H9 (cell line): ENCODE results near the gene GAS2. TPM values are rescaled to one million over a fixed set of nuclear protein-coding genes. Genes with fewer than 3 reads are reported as not detected.

ENCODE experiments used
- DNase-seq: peaks from one replicate; pipeline ENCODE4 v3.0.0-alpha.2; 2017
- H2AFZ ChIP-seq: one replicate; pipeline ENCODE4 v1.6.1; 2013; ENCODE audit warnings: mild to moderate bottlenecking, low read length, control low read depth, moderate library complexity
- H2AK5ac ChIP-seq: 2 replicates; pipeline ENCODE4 v1.6.1; 2013; ENCODE audit warnings: low read length, control low read depth, mixed read lengths; ENCODE audit not compliant: insufficient read length
- H2BK120ac ChIP-seq: one replicate; pipeline ENCODE4 v1.6.1; 2013; ENCODE audit warnings: low read depth, mild to moderate bottlenecking, low read length, control low read depth, inconsistent platforms; ENCODE audit not compliant: poor library complexity, severe bottlenecking
- H2BK12ac ChIP-seq: 2 replicates; pipeline ENCODE4 v1.6.1; 2013; ENCODE audit warnings: low read length, control low read depth, mixed read lengths, low read depth; ENCODE audit not compliant: insufficient read length
- H2BK15ac ChIP-seq: 2 replicates; pipeline ENCODE4 v1.6.1; 2013; ENCODE audit warnings: low read depth, low read length, control low read depth
- H2BK20ac ChIP-seq: one replicate; pipeline ENCODE4 v1.6.1; 2013; ENCODE audit warnings: low read depth, mild to moderate bottlenecking, low read length, control low read depth, inconsistent platforms; ENCODE audit not compliant: poor library complexity, severe bottlenecking
- H2BK5ac ChIP-seq: 2 replicates; pipeline ENCODE4 v1.6.1; 2013; ENCODE audit warnings: low read length, control low read depth, mixed read lengths; ENCODE audit not compliant: insufficient read length
- H3K14ac ChIP-seq: 2 replicates; pipeline ENCODE4 v1.6.1; 2013; ENCODE audit warnings: low read length, control low read depth; ENCODE audit not compliant: insufficient read depth
- H3K18ac ChIP-seq: 2 replicates; pipeline ENCODE4 v1.6.1; 2013; ENCODE audit warnings: low read depth, mild to moderate bottlenecking, mixed read lengths, low read length, control low read depth; ENCODE audit not compliant: insufficient read length
- H3K23ac ChIP-seq: 2 replicates; pipeline ENCODE4 v1.6.1; 2013; ENCODE audit warnings: low read length, control low read depth, mixed read lengths, low read depth; ENCODE audit not compliant: insufficient read length
- H3K23me2 ChIP-seq: 2 replicates; pipeline ENCODE4 v1.6.1; 2013; ENCODE audit warnings: low read depth, mild to moderate bottlenecking, mixed read lengths, low read length, control low read depth; ENCODE audit not compliant: insufficient read length, poor library complexity, severe bottlenecking
- H3K27ac ChIP-seq: 2 replicates; pipeline ENCODE4 v1.5.1; 2013; ENCODE audit warnings: low read length, control low read depth, mixed read lengths, low read depth; ENCODE audit not compliant: insufficient read length
- H3K27me3 ChIP-seq: 2 replicates; pipeline ENCODE4 v1.6.1; 2013; ENCODE audit warnings: low read length, control low read depth, inconsistent platforms; ENCODE audit not compliant: insufficient read depth
- H3K4ac ChIP-seq: 2 replicates; pipeline ENCODE4 v1.6.1; 2013; ENCODE audit warnings: low read depth, mild to moderate bottlenecking, control low read depth, inconsistent platforms, low read length, moderate library complexity
- H3K4me1 ChIP-seq: 2 replicates; pipeline ENCODE4 v1.6.1; 2013; ENCODE audit warnings: low read length, control low read depth, inconsistent platforms; ENCODE audit not compliant: insufficient read depth
- H3K4me2 ChIP-seq: 2 replicates; pipeline ENCODE4 v1.6.1; 2013; ENCODE audit warnings: low read length, control low read depth, mixed read lengths; ENCODE audit not compliant: insufficient read length, insufficient read depth
- H3K56ac ChIP-seq: 2 replicates; pipeline ENCODE4 v1.6.1; 2013; ENCODE audit warnings: low read depth, mild to moderate bottlenecking, mixed read lengths, low read length, control low read depth; ENCODE audit not compliant: insufficient read length
- H3K79me1 ChIP-seq: 2 replicates; pipeline ENCODE4 v1.6.1; 2013; ENCODE audit warnings: low read depth, mild to moderate bottlenecking, moderate library complexity, low read length, control low read depth, inconsistent platforms; ENCODE audit not compliant: insufficient read depth, poor library complexity, severe bottlenecking
- H3K79me2 ChIP-seq: 2 replicates; pipeline ENCODE4 v1.6.1; 2013; ENCODE audit warnings: low read length, control low read depth, inconsistent platforms; ENCODE audit not compliant: insufficient read depth
- H3K9ac ChIP-seq: 2 replicates; pipeline ENCODE4 v1.6.1; 2013; ENCODE audit warnings: low read length, control low read depth, mixed read lengths; ENCODE audit not compliant: insufficient read length; ENCODE audit errors: extremely low read depth
- H3K9me3 ChIP-seq: one replicate; pipeline ENCODE4 v1.6.1; 2013; ENCODE audit warnings: low read depth, low read length, inconsistent platforms; ENCODE audit not compliant: control insufficient read depth
- H3T11ph ChIP-seq: one replicate; pipeline ENCODE4 v1.6.1; 2013; ENCODE audit warnings: mild to moderate bottlenecking, low read length, control low read depth, inconsistent platforms
- H4K20me1 ChIP-seq: one replicate; pipeline ENCODE4 v1.6.1; 2013; ENCODE audit not compliant: control insufficient read depth, insufficient read length, insufficient read depth
- H4K5ac ChIP-seq: 2 replicates; pipeline ENCODE4 v1.6.1; 2013; ENCODE audit warnings: low read depth, mild to moderate bottlenecking, mixed read lengths, low read length, control low read depth; ENCODE audit not compliant: insufficient read length
- H4K8ac ChIP-seq: replicated peaks from 2 replicates; pipeline ENCODE4 v1.6.1; 2013; ENCODE audit warnings: low read length, control low read depth, mixed read lengths, low read depth; ENCODE audit not compliant: insufficient read length
- H4K91ac ChIP-seq: 2 replicates; pipeline ENCODE4 v1.6.1; 2013; ENCODE audit warnings: low read depth, mild to moderate bottlenecking, moderate library complexity, mixed read lengths, low read length, control low read depth; ENCODE audit not compliant: insufficient read length
- H3K27ac Mint-ChIP-seq, 3 experiments: 2 replicates in 2 of 3; 3 replicates in 1 of 3; pipeline ENCODE4 v1.8.0; 2020 to 2021; ENCODE audit warnings: mixed read lengths in 3 of 3, mild to moderate bottlenecking in 1 of 3, moderate library complexity in 1 of 3
- H3K27me3 Mint-ChIP-seq: 2 replicates; pipeline ENCODE4 v1.8.0; 2021; ENCODE audit warnings: low read depth, mild to moderate bottlenecking, moderate library complexity, mixed read lengths
- H3K36me3 Mint-ChIP-seq, 3 experiments: 2 replicates in 2 of 3; 3 replicates in 1 of 3; pipeline ENCODE4 v1.8.0; 2020 to 2021; ENCODE audit warnings: low read depth in 3 of 3, mixed read lengths in 3 of 3; ENCODE audit not compliant: insufficient read depth in 1 of 3
- H3K4me1 Mint-ChIP-seq, 2 experiments: 2 replicates each; pipeline ENCODE4 v1.8.0; 2020; ENCODE audit warnings: mixed read lengths in 2 of 2
- H3K4me3 Mint-ChIP-seq, 2 experiments: 2 replicates in 1 of 2; 3 replicates in 1 of 2; pipeline ENCODE4 v1.8.0; 2020 to 2021; ENCODE audit warnings: mild to moderate bottlenecking in 2 of 2, mixed read lengths in 2 of 2, moderate library complexity in 1 of 2
- H3K9me3 Mint-ChIP-seq, 2 experiments: 2 replicates in 1 of 2; 3 replicates in 1 of 2; pipeline ENCODE4 v1.8.0; 2020; ENCODE audit warnings: mild to moderate bottlenecking in 2 of 2, mixed read lengths in 2 of 2, moderate library complexity in 1 of 2
- CTCF ChIP-seq: fragments of 200-600 bp; sonication (generic); conservative IDR thresholded peaks from 3 replicates; pipeline ENCODE4 v1.8.0; 2021; ENCODE audit warnings: antibody characterized with exemption, mild to moderate bottlenecking
- WGBS: extraction: QIAGEN DNeasy Blood & Tissue Kit; methylation state at CpG from one replicate; pipeline ENCODE4 v1.1.7; 2013; ENCODE audit warnings: missing lambda C conversion rate, low lambda C conversion rate, mixed read lengths; ENCODE audit not compliant: insufficient read length; ENCODE audit errors: extremely low coverage; 5-methylcytosine and 5-hydroxymethylcytosine counted together
- total RNA-seq: library from RNA; stranded (reverse); gene quantifications from 2 replicates; pipeline ENCODE4 v1.2.1, GENCODE V29; 2021

Gene GAS2
- total RNA-seq, 1 experiment from 2014 or later = 1.7 TPM

GRCh38 chr11:22707119-22707899, 40.9 kb downstream of the GAS2 start:
- Histone ChIP-seq H4K8ac (no peak overlapping the region), H3K9ac (no peak overlapping the region), H3K27ac (no peak overlapping the region), H4K5ac (no peak overlapping the region), H2BK5ac (no peak overlapping the region), H3K56ac (no peak overlapping the region), H2BK20ac (no peak overlapping the region), H2BK120ac (no peak overlapping the region), H2AK5ac (no peak overlapping the region), H3K79me2 (no peaks in the 10 kb centered on the region), H3K4me2 (no peak overlapping the region), H2AFZ (no peak overlapping the region), H2BK15ac (no peak overlapping the region), H3K79me1 (no peaks in the 10 kb centered on the region), H3K14ac (no peak overlapping the region), H2BK12ac (no peak overlapping the region), H3K4me1 (no peaks in the 10 kb centered on the region), H3K23me2 (no peaks in the 10 kb centered on the region), H3K27me3 (no peaks in the 10 kb centered on the region), H4K20me1 (no peaks in the 10 kb centered on the region), H4K91ac (no peak overlapping the region), H3K4ac (no peak overlapping the region), H3K23ac (no peak overlapping the region), H3K9me3 (no peaks in the 10 kb centered on the region), H3T11ph (no peak overlapping the region), H3K18ac (no peak overlapping the region)
- no peak overlapping the region for H3K27ac Mint-ChIP-seq
- no CpG with 5 or more reads among the region's 3 CpGs for WGBS
- H3K4me3 Mint-ChIP-seq = no peak overlapping the region
- H3K27me3 Mint-ChIP-seq = no peaks in the 10 kb centered on the region
- H3K36me3 Mint-ChIP-seq = no peaks in the 10 kb centered on the region
- peaks cover 6% of the 10 kb centered on the region in 2 experiments; a peak in 3 of 4 replicates for H3K4me1 Mint-ChIP-seq
- DNase-seq = no peak
- H3K9me3 Mint-ChIP-seq = no peaks in the 10 kb centered on the region; a peak in 1 of 5 replicates
- TF ChIP-seq CTCF = no peak
